GM21576 (cell line): ENCODE results near the gene TSC2.
"Not testable (repeated sequence)": the region's sequence is repeated elsewhere in the genome, so short reads cannot be mapped to it uniquely, and the experiment has no call there.

Source experiments
- ATAC-seq: cut with Tn5 transposase; IDR thresholded peaks from one replicate; pipeline ENCODE4 v1.9.1; 2021; ENCODE audit warnings: mild to moderate bottlenecking, moderate library complexity; ENCODE audit not compliant: unreplicated experiment

The TSC2 gene

DNA sequence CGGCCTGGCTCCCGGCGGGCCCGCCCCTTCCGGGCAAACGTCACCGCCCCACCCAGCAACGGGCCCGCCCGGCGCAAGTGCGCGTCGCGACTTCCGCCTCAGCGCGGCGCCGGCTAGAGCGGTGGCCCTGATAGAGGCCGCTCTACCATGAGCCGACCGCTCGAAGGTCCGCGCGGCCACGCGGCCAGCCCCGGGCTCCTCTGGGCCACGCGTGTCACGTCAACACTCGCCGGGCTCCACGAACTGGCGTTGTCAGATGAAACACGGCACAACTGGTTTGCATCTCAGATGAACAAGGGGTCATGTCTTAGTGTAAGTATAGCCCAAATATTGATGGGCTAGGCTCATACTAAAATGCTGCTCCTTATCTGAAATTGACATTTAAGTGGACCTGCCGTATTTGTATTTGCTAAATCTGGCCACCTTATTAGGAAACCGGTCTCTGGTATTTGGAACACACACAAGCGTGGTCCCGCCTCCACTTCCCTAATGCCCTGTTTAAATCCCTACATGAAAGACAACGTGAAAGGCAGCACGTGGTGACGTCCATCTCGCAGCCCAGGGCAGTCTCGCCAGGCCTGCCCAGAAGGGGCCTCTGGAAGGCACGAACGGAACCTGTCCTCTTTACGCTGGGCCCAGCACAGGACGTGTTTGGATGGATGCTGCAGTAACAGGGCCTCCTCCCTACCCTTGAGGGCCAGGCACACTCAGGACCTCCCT, 37.8 kb upstream of the TSC2 start, which contains the start of gene ZNF598:
ZNF598 (minus strand) TSS at position 31 of the 720 bp plus-strand sequence.
- ATAC-seq: peak; percentile 73

DNA sequence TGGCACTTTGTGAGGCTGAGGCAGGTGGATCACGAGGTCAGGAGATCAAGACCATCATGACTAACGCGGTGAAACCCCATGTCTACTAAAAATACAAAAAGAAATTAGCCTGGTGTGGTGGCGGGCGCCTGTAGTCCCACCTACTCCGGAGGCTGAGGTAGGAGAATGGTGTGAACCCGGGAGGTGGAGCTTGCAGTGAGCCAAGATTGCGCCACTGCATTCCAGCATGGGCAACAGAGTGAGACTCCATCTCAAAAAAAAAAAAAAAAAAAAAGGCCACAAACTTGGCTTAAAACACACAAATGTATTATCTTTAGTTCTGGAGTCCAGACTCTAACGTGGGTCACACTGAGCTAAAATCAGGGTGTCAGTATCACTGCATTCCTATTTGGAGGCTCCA, 36.1 kb upstream of the TSC2 start:
- not testable (repeated sequence) for ATAC-seq

DNA sequence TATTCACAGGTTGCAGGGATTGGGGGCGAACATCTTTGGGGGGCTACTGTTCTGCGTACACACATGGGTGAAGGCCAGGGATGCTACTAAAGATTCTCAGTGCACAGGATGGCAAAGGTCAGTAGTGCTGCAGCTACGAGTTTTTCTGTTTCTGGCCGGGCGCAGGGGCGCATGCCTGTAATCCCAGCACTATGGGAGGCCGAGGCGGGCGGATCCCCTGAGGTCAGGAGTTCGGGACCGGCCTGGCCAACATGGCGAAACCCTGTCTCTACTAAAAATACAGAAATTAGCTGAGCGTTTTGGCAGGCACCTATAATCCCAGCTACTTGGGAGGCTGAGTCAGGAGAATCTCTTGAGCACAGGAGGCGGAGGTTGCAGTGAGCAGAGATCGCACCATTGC, 34.3 kb upstream of the TSC2 start:
- no peak for ATAC-seq

DNA sequence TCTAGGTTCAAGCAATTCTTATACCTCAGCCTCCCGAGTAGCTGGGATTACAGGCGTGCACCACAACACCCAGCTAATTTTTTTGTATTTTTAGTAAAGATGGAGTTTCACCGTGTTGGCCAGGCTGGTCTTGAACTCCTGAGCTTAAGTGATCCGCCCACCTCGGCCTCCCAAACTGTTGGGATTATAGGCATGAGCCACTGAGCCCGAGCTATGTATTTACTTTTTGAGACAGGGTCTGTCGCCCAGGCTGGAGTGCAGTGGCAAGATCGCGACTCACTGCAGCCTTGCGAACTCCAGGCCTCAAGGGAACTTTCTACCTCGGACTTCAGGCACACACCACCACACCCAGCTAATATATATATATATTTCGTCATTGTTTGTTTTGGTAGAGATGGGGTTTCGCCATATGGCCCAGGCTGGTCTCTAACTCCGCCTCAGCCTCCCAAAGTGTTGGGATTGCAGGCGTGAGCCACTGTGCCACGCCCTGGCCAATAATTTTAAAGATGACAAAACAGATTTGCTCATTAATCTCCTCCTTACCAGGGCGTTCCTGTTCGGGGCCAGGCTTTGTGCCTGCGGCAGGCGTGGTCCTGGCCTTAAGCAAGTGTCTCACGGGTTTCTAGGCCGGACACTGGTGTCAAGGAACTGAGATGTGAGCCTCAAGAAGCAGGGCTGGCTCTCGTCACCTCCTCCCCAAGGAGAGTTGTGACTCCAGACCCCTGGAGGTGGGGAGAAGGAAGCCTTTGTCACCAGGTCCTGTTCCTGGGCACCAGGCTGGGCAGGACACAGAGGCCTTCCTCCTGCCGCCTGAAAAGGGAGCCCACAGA, 32.5 kb upstream of the TSC2 start:
- no peak for ATAC-seq

DNA sequence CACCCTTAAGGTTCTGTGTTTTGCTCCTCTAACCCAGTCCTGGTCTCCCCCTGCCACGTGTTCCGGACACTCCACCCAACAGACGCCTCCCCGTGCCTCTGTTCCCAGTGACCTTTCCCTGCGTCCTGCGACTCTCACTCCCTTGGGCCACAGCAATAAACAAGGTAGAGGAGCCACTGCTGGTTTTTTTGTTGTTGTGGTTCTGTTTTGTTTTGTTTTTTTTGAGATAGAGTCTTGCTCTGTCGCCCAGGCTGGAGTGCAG, 31.9 kb upstream of the TSC2 start:
- no peak for ATAC-seq

DNA sequence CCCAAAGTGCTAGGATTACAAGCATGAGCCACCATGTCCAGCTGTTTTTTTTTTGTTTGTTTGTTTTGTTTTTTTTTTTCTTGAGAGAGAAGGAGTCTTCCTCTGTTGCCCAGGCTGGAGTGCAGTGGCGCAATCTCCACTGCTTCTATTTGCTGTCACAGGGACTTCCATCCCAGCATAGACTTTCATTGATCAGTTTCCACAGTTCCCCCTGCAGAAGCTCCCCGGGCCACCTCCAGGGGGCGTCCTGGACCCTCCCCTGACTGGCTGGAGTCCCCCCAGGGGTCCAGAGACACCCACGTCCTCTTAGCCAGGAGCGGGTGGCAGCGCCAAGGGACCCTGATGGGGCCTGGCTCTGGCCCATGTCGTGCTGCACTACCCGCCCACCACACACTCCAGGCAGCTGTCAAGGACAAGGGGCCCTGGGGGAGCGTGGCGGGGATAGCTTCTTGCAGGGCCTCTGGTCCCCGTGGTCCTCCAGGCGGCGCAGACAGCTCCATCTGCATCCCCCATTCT, 31.3 kb upstream of the TSC2 start:
- no peak for ATAC-seq

DNA sequence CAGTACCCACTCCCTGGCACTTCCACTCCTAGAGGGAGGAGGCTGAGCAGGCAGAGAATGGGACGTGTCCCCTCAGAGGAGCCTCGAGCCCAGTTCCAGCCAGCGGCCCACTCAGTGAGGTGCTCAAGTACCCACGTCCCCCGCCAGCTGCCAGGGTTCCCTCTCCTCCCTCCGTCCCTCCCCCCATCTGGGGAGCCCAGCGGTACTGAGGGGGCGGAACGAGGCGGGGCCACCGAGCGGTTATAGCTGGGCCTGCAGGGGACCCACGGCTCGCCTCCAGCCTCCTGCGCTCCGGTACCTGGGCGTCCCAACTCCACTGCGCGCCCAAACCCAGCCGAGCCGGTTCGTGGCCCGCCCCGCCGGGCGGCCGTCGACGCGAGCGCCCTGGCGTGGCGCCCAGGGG, 28.3 kb upstream of the TSC2 start, which contains the start of gene NPW:
NPW (plus strand) TSS at position 268 of the 403 bp plus-strand sequence.
- ATAC-seq: no peak

DNA sequence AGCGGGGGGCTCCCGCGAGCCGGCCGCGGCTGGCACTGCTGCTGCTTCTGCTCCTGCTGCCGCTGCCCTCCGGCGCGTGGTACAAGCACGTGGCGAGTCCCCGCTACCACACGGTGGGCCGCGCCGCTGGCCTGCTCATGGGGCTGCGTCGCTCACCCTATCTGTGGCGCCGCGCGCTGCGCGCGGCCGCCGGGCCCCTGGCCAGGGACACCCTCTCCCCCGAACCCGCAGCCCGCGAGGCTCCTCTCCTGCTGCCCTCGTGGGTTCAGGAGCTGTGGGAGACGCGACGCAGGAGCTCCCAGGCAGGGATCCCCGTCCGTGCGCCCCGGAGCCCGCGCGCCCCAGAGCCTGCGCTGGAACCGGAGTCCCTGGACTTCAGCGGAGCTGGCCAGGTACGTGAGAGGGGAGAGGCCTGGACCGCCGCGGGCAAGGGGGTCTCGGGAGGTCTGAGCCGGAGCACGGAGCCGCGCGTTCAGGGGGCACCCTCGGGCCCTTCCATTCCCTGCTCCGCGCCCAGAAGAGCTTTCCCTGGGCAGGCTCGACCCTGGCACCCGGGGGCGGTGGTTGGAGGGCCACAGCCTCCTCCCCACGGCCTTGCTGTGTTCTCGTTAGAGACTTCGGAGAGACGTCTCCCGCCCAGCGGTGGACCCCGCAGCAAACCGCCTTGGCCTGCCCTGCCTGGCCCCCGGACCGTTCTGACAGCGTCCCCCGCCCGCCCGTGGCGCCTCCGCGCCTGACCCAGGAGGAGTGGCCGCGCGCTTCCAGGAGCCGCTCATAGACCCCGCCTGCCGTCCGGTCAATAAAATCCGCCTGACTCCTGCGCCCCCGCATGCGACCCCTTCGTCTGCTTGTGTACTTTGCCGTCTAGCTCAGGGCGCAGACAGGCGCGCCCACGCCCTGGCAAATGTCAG, 27.6 kb upstream of the TSC2 start:
- no peak for ATAC-seq

DNA sequence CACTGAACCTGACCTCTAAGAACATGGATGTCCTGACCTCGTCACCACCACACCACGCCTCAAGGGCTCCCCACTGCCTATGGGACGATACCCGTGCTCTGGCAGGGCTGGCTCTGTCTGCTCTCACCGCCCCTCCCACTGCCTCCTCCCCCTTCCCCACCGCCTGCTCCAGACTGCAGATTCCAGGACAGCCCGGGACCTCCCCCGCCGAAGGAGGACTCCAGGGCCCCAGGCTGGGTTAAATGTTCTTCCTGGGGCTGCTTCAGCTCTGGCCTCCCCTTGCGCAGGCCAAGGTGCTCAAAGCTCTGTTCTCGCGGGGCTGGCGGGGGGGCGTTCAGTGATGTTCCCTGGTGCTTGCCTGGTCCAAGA, 25.1 kb upstream of the TSC2 start:
- no peak for ATAC-seq

DNA sequence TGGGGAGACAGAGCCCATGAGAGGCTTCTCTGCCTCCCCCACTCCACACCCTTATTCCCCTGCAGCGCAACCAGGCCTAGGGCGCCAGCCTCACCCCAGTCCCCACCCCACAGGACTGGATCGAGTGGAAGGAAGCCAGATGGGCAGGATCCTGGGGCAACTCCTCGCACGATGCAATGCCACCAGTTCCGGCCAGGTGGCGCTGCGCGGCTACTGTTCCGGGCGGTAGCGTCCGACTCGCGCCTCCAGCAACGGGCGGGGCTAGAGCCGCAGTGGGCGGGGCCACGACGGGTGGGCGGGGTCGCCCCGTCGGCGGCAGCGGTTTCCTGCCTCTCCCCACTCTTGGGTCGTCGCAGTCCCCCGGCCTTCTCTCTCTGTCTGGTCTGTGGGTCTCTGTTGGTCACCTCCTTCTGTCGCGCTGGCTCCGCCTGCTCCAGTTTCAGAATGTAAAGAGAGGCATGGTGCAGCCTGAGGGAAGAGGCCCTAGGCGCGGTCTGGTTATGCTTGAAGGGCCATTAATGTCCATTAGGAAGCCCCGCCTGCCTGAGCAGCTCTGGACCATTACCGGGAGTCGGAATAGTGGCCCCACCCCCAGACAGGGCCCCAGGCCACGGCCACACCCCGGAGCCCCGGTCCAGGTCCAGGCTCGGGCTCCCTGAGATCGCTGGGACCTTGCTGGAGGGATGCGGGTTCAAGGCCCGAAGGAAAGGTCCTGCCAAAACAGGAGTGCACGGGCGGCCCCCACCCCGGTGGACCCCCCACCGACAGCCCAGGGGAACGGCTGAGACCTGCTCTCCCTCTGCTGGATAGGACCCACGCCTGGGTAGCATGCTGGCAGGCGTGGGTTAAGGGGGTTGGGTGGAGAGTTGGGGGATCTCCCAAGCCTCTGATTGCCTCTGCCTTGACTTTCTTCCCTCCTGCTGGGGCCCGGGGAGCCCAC, 24.4 kb upstream of the TSC2 start:
- ATAC-seq: peak; percentile 68

DNA sequence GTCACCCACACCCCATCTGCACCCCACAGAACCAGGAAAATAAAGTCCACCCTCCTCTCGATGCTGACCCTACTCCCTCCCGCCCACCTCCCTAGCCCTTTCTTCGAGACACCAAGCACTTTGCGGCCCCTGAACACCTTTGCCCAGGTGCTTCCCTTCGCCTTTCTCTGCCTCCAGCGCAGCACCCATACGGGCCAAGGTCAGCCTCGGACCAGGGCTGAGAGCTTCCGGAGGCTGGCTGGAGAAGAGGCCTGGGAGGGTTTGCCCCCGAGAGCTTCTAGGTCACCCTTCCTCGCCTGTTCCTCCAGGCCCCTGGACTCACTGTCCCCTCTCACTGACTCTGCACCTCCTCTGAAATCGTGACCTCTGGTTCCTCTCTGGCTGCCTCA, 23.8 kb upstream of the TSC2 start:
- ATAC-seq: no peak

DNA sequence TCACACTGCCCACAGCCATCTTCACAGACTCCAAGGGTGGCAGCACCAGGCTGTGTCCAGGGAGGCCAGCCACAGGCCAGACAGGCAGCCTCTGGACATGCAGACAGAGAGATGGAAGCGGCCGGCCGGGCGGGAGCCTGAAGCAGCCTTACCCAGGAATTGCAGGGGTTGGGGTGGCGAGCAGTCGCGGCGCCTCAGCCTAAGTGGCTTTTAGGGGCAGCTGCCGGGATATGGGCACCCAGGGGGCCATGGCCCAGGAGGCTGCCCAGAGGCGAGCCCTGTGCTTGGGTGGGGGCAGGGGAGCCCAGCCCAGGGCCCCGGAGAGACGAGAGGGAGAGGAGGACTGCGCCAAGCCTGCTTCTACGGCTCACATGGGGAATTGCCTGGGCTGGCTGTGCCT, 22.5 kb upstream of the TSC2 start:
- ATAC-seq: no peak

DNA sequence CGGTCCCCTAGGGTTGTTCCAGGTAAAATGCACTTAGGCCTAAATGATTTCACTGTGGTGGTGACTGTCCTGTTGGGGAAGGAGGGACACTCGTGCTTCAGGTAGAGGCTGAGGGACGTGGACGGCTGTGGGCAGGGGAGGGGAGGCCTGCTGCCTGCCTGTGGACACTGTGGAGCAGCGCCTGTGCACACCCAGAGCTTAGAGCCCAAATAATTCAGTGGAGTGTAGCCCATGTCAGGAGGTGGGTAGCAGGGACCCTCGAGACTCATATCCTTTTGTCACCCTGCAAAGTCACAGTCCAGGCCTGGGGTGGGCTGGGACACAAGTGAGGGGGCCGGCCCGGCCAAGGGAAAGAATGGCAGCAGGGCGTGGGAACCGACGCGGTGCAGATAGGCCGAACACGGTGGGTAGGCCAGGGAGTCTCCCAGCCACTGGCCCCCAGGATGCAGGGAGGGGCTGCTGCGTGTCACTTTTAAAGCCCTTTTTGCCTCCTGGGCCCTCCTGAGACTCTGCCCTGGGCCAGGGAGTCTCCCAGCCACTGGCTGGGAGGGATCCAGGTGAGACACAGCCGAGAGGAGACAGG, 21.8 kb upstream of the TSC2 start:
- no peak for ATAC-seq

DNA sequence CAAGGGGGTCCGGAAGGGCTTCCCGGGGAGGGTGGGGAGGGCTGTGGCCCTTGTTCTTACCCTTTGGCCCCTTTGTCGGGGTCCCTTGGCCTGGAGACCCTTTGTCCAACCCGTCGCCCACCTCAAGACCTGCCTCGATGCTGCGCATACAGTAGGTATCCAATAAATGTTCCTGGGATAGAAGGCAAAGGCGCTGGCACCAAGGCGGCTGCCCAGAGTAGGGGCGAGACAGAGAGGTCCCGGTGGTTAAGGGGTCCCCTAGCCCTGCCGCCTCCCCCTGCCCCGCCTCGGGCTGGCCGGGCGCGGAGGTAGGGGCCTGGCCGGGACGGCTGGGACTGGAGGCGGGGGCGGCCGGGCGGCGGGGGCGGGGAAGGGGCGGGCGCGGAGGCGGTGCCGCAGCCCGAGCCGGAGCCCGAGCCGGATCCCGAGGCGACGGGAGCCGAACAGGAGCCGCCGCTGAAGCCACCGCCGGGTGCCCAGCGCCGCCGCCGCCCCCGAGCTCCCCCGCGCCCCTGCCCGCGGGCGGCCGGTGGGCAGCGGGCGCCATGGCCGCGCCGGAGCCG, 21.2 kb upstream of the TSC2 start, which contains the start of gene NHERF2:
NHERF2 (plus strand) TSS at position 442 of the 563 bp plus-strand sequence; CDS start at position 546, 104 bp downstream.
- no peak for ATAC-seq

DNA sequence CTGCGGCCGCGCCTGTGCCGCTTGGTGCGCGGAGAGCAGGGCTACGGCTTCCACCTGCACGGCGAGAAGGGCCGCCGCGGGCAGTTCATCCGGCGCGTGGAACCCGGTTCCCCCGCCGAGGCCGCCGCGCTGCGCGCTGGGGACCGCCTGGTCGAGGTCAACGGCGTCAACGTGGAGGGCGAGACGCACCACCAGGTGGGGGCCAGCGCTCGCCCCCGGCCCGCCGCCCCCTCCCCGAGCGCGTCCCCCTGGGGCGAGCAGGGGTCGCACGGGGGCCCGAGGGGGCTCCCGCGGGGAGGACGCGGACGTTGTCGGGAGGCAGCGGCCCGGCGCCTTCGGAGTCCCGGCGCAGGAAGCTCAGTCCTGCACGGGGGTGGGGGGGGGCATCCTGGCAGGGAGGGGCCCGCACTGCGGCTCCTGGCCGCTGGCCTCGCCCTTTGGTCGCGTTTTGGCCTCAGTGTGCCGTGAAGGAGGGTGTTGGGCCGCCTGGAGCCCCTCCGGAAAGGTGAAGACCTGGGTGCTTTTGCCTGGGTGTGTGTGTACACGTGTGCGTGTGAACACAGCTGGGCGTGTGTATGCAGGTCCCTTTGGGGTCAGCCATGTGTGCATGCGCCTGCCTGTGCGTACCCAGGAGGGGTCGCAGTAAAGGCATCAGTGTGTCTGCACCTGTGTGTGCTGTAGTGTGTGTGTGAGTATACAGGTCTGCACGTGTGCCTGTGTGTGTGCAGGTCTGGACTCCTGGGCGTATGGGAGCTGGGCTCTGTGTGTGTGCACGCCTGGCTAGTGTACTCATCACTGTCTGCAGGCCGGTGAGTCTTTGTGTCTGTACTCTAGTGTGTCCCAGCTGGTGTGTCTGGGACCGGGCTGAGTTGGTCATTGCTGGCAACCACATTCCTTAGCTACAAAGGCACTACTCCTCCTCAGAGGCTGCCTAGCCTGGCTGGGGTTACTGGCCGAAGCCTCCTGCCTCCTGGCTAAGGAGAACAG, 20.5 kb upstream of the TSC2 start:
- ATAC-seq: no peak

DNA sequence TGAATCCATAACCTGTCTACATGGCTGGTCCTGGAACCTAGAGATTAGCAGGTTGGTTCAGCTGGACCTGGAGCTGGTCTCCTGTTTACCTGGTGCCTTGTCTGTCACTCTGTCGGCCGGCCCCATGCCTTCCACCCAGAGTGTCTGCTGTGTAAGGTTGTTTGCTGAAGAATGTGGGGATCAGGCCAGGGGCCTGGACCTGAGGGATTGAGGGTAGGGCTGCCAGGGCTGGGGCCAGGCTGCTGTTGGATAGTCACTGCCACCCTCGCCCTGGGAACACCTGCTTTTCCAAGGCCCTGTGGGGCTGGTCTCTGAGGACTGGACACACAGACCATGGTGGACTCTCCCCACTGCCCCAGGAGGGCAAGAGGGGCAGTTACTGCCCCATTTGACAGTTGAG, 19.6 kb upstream of the TSC2 start:
- no peak for ATAC-seq

DNA sequence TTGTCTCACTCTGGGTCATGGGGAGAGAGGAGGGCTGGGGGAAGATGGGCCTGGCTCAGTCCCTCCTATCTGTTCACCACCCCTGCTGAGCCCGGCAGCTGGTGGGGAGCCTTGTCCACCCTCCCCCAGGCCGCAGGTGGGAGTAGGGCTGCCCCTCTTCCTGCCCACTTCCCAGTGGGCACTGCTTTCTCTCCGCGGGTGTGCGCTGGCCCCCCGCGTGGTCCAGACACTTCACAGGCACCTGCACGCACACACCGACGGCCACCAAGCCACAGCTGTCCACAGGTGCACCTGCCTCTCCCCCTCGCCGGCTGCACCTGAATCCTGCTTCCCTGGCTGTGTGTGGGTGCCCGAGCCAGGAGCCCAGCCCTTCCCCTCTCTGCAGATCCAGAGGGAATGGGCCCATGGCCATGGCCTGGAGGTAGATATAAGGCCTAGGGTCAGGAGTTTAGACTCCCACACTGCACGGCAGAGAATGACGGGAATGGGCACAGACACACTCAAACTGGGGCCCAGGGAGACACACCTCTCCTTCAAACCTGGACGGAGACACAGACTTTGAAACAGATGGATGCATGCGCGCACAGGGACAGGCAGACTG, 19.1 kb upstream of the TSC2 start:
- ATAC-seq: no peak

DNA sequence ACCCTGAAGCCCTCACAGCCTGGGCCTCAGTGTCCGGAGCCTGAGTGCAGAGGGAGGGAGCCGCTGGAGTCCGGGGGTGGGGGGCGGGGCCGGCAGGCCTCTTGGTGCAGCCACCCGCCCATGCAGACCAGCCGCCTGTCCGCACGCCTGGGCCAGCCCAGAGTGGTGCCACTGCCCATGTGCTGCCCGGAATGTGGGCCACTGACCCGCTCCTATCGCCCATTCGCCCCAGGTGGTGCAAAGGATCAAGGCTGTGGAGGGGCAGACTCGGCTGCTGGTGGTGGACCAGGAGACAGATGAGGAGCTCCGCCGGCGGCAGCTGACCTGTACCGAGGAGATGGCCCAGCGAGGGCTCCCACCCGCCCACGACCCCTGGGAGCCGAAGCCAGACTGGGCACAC, 18.4 kb upstream of the TSC2 start:
- no peak for ATAC-seq
